DMS79 treated with DMSO at 0.1 percent for 48 hours (cell line): ENCODE results near the gene FLNA.
"Not testable (repeated sequence)": the region's sequence is repeated elsewhere in the genome, so short reads cannot be mapped to it uniquely, and the experiment has no call there.

Experiments
- DNase-seq: peaks from one replicate; lab custom pipeline; 2025; lab: John Stamatoyannopoulos, UW

Gene FLNA

DNA sequence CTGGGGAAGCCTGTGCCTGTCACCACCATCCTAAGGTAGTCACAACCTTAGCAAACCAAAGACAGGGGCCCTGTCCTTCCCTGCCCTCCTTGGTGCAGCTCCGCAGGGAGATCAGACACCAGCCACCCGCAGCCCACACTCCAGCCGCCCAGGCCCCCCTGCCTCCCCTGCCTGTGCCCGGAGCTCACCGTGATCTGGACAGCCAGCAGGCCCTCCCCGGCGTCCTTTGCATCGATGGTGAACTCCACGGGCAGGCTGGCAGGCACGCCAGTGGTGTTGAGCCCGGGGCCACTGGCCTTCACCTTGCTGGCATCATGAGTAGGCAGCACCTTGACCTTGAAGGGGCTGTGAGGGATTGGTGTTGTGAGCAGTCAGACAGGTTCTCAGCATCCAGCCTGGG, 16.4 kb downstream of the FLNA start:
- no peak for DNase-seq

DNA sequence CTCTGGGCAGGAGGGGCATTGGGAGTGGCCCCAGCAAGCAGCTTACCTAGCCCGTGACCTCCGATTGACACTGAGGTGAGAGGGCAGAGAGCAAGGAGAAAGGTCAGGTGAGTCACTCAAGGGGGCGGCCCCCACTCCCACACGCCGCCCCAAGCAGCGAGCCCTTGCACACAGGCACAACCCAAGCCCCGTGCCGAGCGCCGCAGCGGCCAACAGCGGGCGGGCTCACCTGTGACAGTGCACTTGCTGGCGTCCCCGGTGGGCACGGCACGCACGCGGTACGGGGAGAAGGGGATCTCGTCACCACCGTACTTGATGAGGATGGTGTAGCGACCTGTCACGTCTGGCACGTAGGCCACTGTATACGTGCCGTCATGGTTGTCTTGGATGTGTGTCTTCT, 17.2 kb downstream of the FLNA start:
- DNase-seq, result no peak

DNA sequence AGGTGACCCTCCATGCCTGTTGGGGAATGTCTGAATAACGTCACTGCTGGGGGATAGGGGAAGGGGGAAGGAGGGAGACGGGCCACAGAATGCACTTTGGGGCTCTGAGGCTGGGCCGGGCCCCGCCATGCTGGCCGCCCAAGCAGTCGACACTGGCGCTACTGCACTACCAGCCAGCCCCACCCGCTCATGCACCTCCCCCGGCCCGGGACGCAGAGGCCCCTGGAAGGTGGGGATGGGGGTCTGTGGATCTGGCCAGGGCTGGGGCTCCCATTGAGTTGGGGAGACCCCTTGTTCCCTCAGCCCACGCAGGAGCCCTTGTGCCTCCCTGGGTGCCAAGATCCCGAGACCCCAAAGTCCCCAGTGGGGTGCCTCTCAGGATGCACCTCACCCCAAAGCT, 17.8 kb downstream of the FLNA start:
- no peak for DNase-seq

DNA sequence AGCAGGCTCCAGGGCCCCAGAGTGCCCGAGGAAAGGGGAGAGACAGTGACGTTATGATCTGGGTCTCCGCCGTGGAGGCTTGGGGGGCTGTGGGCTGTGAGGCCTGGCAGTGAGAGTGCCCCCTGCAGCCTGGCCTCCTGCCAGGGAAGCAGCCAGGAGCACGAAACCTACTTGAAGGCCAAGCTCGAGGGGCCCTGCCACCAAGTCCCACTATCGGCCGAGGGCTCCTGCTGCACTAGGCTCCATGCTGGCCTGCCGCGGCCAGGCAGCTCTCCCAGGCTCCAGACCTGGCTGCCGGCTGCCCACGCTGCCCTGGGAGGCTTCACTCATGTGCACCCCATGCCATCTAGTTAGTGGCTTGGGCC, 18.7 kb downstream of the FLNA start:
- DNase-seq, result no peak

DNA sequence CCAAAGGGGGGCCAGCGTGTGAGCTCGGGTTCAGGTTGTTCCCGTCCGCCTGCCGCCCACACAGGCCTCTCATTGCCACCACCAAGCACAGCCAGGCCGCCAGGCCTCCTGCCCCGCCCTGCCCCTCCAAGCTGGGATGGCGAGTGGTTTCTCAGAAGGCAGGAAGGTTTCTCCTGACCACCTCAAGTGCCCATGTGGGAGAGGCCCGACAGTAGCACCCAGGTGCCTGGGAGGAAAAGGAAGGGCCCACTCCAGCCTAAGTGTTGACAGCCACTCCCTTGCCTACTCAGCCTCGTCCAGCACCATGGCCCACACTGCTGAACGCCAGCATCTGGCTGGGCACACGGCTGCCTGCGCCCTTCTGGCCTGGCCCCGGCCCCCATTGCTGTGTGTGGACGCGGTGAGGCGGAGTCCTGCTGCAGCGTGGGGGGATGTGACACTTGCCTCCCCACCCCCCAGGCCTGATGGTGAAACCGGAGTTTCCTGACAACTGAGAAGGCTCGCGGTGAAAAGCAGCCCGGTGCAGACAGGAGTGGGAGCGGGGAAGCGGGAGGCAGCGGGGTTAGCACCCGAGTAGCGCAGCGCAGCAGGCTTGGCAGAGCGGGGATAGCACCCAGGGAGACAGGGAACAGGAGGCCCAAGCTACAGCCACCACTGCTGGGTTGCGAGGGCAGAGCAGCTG, 19.2 kb downstream of the FLNA start:
- no peak for DNase-seq

DNA sequence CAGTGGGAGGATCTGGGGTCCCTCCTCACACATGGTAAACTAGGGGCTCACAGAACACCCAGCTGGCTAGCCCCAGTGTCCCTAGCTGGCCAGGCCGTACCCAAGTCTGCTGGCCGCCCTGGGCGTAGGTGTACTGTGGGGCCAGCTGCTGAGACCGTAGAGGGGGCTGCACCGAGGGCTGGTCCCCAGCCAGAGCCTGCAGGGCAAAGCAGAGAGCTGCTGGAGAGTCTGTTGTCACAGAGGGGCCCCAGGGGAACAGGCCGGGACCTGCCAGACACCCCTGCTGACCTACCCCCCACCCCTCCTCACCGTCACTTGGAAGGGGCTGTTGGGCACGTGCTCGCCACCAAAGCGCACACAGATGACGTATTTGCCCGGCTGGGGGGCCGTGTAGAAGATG, 19.9 kb downstream of the FLNA start:
- DNase-seq, result no peak

DNA sequence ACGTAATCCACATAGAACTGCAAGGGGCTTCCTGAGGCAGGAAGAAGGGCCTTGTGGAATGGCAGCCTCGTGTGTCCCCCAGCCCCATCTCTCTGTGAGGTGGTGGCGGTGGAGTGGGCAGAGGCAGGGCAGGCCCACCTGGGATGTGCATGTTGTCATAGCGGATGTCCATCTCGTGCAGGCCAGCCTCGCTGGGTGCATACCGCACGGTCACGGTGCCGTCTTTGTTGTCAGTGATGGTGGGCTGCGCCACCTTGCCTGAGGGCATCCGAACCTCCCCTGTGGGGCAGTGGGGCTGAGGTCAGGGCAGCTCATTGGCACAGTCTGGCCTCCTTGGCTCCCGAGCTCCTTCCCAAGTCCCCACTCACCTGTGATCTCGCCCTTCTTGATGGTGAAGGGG, 20.4 kb downstream of the FLNA start:
- no peak for DNase-seq

DNA sequence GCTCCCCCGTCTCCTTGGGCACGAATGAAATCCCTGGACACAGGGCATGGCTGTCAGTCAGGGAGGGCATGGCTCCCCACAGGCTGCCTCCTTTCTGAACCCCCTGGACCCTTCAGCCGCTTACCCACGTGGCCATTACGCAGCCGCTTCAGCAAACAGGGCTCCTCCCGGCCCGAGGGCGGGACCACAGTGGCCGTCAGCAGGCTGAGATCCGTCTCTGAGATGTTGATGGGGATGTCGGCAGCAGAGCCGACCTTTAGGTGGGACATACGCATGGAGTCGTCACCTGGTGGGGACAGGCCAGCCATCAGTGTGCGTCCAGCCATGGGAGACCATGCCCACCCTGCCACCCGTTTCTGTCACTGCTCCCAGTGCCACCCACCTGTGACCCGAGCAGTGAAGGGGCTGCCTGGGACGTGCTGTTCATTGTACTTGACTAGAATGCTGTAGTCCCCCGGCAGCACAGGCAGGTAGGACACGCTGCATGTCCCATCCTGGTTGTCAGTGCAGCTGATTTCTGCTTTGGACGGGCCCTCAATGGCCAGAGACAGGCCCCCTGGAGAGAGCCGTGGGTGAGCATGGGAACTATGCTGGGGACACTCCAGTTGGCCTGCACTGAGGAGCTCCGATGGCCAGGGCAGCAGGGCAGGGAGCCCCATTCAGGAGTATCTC, 21.1 kb downstream of the FLNA start:
- DNase-seq, result no peak

DNA sequence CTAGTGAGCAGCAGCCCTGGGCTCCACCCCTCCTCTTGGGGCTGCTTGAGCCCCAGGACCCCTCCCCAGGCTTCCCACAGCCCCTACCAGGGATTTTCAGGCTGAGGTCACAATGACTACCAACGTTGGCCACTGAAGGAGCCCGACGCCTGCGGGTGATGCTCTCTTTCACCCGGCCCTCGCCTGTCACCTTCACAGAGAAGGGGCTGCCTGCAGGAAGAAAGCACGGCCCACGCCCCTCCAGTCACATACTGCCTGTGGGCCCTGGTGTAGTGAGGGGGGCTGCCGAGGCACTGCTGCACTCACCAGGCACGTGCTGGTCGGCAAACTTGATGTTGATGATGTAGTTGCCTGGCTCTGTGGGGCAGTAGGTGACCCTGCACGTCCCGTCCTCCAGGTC, 22.0 kb downstream of the FLNA start:
- DNase-seq, result no peak

DNA sequence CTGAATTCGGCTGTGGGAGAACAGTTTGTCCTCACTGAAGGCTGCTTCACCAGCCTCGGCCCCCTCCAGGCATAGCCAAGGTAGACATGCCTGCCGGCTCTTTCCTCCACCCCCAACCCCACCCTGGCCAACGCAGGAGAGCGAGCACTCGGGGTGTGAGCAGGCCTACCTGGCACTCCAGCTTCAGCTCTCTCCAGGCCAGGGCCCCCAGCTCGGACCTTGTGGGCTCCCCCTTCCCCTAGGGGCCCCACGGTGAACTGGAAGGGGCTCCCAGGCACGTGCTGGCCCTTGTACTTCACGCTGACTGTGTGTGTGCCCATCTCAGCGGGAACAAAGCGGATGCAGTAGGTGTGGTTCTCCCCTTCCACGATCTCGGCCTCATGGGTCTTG, 22.4 kb downstream of the FLNA start:
- DNase-seq, result no peak

DNA sequence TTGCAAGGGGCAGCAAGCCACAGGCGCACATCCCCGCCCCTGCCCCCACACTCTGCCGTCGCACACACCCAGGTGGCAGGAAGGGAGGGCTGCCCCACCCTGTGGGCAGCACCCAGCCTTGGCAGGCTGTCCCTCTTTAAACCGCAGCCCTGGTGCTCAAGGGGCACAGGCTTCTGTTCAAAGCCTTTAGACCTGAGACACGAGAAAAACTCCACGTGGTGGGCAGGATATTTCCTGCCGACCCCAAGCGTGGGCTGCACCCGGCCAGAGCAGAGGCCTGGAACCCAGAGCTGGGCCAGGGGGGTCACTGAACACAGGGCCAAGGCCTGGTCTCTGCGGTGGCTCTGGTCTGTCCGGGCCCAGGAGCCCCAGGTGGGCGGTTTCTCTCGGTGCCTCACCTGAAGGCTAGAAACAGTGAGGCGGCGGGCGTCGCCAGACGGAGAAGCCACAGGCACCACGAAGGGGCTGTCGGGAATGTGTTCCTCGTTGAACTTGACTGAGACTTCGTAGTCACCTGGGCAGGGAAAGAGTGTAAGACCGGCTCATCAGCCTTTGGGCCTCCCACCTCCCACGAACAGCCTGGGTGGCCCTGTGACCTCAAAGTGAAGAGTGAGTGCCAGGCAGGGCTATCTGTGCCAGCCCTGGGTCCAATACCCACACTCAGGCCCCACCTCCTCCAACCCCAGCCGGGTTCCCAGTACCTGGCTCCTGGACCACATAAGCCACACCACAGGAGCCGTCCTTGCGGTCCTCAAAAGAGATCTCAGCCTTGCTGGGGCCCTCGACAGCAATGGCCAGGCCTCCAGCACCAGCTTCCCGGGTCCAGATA, 23.0 kb downstream of the FLNA start:
- DNase-seq, result no peak

DNA sequence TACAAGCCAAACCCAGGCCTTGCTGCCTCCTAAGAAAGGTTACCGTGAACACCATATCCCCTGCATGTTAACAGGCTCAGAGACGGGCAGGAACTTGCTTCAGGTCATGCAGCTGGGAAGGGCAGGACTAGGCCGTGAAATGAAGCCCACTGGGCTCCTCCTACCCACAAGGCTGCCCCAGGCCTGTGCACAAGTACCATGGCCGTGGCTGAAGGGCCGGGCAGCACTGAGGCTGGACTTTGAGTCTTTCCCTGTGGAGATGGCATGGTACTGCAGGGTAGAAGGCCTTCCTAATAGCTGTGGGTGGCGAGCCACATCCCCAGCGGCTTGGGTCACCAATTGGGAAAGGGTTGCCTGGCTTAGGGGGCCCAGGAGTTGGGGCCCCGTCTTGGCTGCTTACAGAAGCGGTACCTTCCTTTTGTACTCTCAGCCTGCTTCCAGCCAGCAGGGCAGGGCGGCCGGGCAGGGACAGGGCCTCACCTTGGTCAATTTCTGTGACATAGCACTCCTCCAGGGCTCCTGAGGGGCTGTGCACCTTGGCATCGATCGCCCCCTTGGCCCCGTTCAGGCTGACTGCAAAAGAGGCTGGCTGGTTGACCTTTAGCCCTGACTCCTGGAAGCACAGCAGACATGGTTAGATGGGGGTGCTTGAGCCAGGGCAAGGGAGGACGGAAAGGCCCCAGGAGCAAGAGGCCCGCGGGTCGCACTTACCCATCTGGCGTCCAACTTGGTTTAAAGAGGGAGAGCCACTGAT, 23.8 kb downstream of the FLNA start:
- DNase-seq, result no peak

DNA sequence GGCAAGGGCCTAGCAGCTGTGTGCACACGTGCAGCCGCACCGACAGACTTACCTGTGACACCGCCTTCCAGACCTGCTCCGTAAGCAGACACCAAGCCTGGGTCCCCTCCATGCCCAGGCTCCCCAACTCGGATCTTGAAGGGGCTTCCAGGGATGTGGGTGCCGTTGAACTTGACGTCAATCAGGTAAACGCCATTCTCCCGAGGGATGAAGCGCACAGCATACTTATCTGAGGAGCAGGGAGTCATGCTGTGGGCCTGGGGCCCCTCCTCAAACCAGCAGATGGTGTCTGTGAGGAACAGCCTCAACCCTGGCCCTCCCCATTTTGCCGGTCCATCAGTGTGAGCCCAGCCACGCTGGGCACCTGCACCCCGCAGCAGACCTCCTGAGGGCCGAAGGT, 24.5 kb downstream of the FLNA start:
- DNase-seq, result no peak

DNA sequence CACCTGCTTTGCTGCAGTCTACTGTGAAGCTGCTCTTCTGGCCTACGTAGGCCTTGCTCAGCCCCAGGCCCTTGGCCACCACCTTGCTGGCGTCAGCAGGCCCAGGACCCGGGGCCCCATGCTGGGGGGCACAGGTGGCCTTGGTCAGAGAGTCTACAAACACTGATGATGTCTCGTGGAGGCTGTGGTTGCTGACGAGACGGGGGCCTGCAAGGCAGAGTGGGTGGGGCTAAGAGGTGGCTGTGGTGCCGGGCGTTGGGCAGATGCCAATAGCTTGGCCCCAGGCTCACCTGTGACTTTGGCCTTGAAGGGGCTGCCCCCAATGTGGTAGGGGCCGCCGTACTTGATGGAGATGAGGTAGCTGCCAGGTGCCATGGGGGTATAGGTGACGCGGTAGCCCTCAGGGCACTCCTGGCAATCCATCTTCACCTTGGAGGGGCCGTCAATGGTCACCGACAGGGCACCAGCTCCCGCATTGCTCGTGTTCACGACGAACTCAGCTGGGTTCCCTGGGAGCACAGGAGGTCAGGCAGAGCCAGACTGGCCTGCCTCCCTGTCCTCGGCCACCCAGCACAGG, 25.0 kb downstream of the FLNA start:
- no peak for DNase-seq

DNA sequence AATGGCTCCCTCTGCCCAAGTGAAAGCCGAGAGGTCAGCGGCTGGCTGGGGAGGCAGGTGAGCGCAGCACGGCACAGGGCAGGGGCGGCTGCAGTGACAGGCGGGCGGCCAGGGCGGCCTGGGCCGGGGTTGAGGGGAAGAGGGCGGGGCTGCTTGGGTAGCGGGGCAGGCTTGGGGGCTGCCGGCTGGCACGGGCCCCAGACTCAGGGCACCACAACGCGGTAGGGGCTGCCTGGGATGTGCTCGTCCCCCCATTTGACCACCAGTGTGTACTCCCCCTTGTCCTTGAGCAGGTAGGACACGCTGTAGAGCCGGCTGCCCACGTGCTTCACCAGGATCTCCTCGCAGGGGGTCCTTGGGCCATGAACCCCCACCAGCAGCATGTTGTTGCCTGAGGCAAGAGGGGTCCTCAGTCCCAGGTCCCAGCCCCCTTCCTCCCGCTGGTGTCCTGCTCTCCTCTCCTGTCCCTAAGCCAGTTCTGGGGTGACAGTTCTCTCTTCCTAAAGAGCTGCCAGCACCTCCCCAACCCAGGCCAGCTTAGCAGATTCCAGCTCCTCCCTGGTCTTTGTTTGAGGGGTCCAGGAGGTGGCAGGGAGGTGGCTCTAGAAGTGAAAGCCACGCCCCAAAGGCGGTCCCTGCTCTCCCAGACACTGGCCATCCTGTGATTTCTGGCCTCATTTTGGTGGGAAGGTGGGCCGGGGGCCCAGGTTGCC, 25.6 kb downstream of the FLNA start:
- no peak for DNase-seq

DNA sequence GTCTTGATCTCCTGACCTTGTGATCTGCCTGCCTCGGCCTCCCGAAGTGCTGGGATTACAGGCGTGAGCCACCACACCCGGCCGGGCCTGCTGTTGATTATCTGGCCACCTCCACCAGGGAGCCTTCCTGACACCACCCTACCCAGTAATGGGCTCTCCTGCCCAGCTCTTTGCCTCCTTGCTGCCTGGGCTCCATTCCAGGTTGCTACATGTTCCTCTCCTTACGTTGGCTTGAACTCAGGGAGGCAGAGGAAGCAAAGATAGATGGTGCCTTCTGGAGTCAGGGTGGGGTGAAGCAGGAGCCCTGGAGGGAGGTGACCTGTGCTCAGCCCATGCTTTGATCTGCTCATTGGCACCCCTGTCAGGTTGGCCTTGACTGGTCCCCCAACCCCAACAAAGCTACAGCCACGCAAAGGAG, 26.3 kb downstream of the FLNA start:
- no peak for DNase-seq

DNA sequence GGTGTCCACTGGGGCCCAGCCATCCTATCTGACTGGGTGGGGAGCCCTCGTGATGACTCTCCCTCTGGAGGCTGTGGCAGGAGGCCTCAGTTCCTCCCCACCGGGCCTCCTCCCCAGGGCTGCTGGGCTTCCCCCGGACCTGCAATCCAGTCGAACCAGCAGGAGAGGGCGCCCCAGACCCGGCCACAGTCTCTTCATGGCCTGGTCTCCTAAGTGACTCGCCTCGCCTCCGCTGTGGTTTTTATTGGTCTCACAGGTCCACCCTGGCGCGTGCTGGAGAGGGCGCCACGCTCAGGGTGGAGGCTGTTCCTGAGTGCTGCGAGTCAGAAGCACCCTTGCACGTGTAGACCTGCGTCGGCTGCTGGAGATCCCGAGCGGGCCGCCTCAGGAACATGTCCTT, 30.8 kb downstream of the FLNA start:
- not testable (repeated sequence) for DNase-seq

DNA sequence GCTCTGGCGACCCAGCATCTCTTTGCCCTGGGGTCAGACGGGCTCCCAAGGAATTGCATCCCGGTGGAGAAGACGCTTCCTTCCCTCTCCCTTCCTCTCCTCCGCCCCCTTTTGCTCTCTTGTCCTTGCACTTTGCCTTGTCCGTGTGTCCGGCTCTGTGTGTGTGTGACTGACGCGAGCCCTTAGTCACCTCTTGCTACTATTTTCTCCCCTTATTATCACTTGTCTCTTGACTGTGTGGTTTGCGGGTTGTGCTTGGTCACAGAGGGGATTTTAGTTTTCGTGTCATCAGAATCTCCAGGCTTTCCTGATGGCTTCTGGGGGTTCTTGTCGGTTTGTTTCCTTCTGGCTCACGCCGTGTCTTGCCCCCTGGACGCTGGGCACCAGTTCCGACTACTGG, 31.4 kb downstream of the FLNA start:
- not testable (repeated sequence) for DNase-seq

DNA sequence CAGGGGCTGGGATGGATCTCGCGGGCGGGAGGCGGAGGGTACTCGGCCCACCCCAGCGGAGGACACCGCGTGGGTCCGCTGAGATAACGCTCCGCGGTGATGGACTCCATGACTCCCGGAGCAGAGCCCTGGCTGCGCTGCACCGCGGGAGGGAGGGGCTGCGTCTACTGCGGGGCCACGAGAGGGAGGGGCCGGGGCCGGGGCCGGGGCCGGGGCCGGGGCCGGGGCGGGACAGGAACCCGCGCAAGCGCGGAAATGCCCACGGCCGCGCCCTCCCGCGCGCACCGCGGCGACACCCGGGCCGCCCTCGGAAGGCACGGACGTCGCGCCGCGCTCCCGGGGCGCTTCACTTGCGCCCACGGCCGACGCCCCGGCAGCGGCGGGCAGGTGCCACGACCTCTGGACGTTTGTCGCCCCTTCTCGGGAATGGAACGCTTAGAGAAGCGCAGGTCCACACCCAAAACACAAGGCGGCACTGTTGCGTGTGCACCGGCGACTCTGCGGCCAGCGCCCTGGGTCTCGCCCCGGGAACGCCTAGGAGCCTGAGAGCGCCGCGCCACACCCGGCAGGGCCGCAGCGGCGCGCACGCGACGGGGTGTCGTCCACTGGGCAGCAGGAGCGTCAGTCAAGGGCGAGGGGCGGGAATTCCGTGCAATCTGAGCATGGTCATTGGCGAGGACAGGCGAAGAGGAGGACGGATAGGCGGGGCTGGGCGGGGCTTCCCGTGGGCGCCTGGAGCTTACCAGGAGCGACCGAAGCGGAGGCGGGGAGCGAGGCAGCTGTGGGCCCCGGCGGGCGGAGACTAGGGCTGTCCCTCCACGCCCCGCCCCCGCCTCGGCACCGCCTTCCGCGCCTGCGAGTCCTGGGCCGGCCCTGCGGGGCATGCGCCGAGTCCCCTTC, 32.8 kb downstream of the FLNA start:
- not testable (repeated sequence) for DNase-seq

DNA sequence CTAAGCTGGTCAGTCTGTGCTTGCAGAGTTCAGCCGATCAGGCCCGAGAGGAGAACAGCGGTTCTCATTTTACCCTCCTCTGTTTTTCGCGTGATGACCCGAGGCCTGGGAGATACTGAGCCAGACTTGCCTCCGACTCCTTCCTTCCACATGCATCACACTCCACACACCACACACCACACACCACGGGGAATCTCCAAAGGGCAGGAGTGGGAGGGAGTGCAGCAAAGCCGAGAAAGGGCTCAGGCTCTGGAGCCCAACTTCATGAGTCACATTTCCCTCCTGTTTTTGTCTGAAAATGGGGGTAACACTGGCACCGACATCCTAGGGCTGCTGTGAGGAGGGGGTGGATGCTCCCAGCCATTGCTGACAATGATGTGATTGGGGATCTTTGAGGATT, 39.9 kb downstream of the FLNA start:
- no peak for DNase-seq
